Activated T-helper 1 cell treated with anti-CD3 and anti-CD28 coated beads, Interleukin-12 subunit alpha, Interleukin-12 subunit beta, Interleukin-2, Interleukin-4 antibody, amounts not matched to agents 30 ng/mL and 10 ng/mL and 1 ng/mL, durations not matched to agents 14 hours and 24 hours and 36 hours (primary cell): ENCODE results near the gene GDA. TPM values are rescaled to one million over a fixed set of nuclear protein-coding genes. Genes with fewer than 3 reads are reported as not detected.

ENCODE experiments used
- DNase-seq: peaks from one replicate; pipeline ENCODE4 v3.0.0; 2021; ENCODE audit warnings: low spot score
- H3K27ac Mint-ChIP-seq: one replicate; pipeline ENCODE4 v1.8.0; 2021; ENCODE audit warnings: mild to moderate bottlenecking, mixed read lengths
- H3K27me3 Mint-ChIP-seq: one replicate; pipeline ENCODE4 v1.8.0; 2022; ENCODE audit warnings: mild to moderate bottlenecking, moderate library complexity, mixed read lengths; ENCODE audit not compliant: insufficient read depth
- H3K36me3 Mint-ChIP-seq: one replicate; pipeline ENCODE4 v1.8.0; 2021; ENCODE audit warnings: low read depth, mixed read lengths
- H3K4me1 Mint-ChIP-seq: one replicate; pipeline ENCODE4 v1.8.0; 2021; ENCODE audit warnings: low read depth, mixed read lengths
- H3K4me3 Mint-ChIP-seq: one replicate; pipeline ENCODE4 v1.8.0; 2021; ENCODE audit warnings: mild to moderate bottlenecking, moderate library complexity, mixed read lengths
- H3K9me3 Mint-ChIP-seq: one replicate; pipeline ENCODE4 v1.8.0; 2021; ENCODE audit warnings: mixed read lengths
- intact Hi-C: fragments of 100-400 bp; cut with micrococcal nuclease; formaldehyde crosslinking; loops from one replicate; pipeline ENCODE4 v1.15.1; 2024
- total RNA-seq: library from RNA; stranded (reverse); gene quantifications from 2 replicates; pipeline ENCODE4 v1.2.3, GENCODE V29; 2022

Gene GDA
- total RNA-seq, 1 donor from 2014 or later, result not detected

DNA sequence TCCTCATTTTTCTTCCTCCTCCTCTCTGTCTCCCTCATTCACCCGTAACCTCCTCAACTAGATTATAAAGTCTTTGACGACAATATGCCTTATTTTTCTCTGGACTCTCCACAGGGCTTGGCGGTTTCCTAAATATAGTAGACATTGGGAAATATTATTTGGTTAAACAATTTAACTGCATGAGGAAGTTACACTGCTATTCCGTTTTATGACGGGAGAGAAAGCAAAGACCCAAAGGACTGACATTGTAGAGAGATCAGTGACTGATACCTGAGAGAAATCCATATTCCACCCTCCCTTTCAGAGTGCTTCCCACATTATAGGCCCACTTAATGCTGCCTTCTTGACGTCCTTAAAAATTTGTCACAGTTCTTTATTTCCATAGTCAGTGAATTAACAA, 51.2 kb downstream of the GDA start:
- peaks cover 4% of the 10 kb centered on the region for H3K27me3 Mint-ChIP-seq

DNA sequence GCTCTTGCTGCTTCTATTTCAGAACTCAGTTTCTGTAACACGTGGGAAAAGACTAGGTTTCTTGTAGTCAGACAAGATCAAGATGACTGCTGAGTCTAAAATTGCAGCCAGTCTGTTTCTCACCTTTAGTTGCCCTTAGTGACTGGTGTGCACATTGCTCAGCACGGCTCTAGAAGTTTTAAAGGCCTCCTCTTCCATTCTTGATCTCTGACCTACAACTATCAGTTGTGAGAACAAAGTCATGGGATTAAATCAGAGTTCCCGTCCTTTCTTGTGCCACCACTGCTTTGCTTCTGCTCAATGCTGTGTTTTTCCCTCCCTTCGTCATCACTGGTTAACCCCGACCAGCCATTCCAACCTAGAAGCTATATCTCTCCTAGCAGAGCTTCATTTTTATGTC, 52.8 kb downstream of the GDA start:
- DNase-seq, result no peak
- Mint-ChIP-seq H3K27me3 (peaks cover 2% of the 10 kb centered on the region), H3K4me3 (no peak overlapping the region), H3K36me3 (no peaks in the 10 kb centered on the region), H3K4me1 (no peaks in the 10 kb centered on the region), H3K9me3 (no peaks in the 10 kb centered on the region), H3K27ac (no peak overlapping the region)
- intact Hi-C loops, result loop anchor here (2.0 kb wide), 1 partner anchor 881 kb away; no protein-coding TSS in a partner anchor

More for the DNA sequence above, 51.2 kb downstream of the GDA start:
- Mint-ChIP-seq H3K4me3 (no peak overlapping the region), H3K36me3 (no peaks in the 10 kb centered on the region), H3K27ac (no peak overlapping the region), H3K4me1 (no peaks in the 10 kb centered on the region), H3K9me3 (no peaks in the 10 kb centered on the region)
- no peak for DNase-seq
- intact Hi-C loops, result no loop called here

DNA sequence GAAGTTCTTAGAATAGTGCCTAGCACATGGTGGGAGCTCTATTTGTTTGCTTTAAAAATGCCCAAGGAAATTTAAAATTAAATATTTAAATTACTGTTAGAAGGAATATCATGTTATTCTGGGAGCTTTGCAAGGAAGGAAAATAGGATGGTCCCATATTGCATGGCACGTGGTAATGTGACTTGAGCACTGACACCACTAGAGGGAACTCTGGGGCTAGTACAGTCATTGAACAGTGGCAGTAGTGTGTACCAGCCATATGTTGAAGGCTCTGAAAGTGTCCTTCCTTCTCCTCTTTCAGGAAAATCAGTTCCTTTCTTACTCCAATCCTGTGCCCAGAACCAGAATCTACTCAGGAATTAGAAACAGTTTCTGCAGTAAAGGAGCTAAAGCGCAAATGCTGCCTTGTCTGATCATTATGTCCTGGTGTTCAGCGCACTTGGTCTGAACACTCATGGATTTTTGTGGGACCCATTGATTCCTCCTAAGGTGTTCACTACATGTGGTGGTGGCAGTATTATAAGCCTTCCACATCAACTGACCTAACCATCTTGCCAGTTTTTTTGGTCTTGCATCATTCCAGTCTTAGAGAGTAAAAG, 54.1 kb downstream of the GDA start:
- no peak for DNase-seq

DNA sequence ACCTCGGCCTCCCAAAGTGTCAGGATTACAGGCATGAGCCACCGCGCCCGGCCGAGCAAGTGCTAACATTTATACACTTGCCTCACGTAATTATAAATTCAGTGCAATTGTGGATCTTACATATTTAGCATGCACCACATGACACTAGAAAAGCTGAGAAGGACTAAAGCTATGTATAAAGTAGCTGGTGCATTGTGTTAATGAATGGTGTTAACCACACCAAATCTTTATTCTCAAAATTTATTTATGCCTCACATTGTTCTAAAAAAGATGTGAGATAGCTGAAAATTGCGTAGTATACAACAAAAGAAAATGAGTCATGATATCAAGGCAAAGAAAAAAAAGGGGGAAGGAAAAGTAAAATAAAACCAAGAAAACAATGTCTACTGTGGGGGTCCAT, 54.8 kb downstream of the GDA start:
- intact Hi-C loops, result no loop called here
- Mint-ChIP-seq H3K27me3 (peaks cover 7% of the 10 kb centered on the region), H3K4me3 (no peak overlapping the region), H3K4me1 (no peaks in the 10 kb centered on the region), H3K36me3 (no peaks in the 10 kb centered on the region), H3K9me3 (no peaks in the 10 kb centered on the region), H3K27ac (no peak overlapping the region)
- no peak for DNase-seq

More for the DNA sequence above, 54.1 kb downstream of the GDA start:
- no peaks in the 10 kb centered on the region for H3K4me1 Mint-ChIP-seq
- no peak overlapping the region for H3K27ac Mint-ChIP-seq
- H3K9me3 Mint-ChIP-seq, result no peaks in the 10 kb centered on the region
- H3K4me3 Mint-ChIP-seq, result no peak overlapping the region
- intact Hi-C loops, result loop anchor here (1.0 to 2.0 kb wide), 2 partner anchors 70 to 879 kb away; no protein-coding TSS in a partner anchor
- peaks cover 3% of the 10 kb centered on the region for H3K27me3 Mint-ChIP-seq
- H3K36me3 Mint-ChIP-seq, result no peaks in the 10 kb centered on the region

DNA sequence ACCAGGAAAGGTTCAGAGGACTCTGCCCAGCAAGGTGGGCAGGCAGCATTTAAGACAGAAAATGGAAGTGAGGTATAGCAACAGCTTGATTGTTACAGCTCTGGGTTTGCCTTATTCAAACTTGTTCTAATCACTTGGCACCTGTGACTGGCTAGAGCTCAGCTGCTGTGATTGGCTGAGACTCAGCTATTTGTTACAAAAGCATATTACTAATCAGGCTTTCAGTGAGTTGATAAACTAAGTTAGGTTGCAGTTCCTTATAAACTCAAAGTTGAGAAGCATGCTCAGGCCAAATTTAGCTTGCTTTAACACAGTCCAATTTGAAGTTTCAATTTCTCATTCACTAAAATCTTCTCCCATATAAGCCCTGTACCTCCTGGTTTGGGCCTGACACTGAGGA, 56.3 kb downstream of the GDA start:
- no peak overlapping the region for H3K27ac Mint-ChIP-seq
- H3K36me3 Mint-ChIP-seq, result no peaks in the 10 kb centered on the region
- H3K4me1 Mint-ChIP-seq, result no peaks in the 10 kb centered on the region
- H3K4me3 Mint-ChIP-seq, result no peak overlapping the region
- peaks cover 10% of the 10 kb centered on the region for H3K27me3 Mint-ChIP-seq
- no peak for DNase-seq
- no peaks in the 10 kb centered on the region for H3K9me3 Mint-ChIP-seq
- intact Hi-C loops, result no loop called here

DNA sequence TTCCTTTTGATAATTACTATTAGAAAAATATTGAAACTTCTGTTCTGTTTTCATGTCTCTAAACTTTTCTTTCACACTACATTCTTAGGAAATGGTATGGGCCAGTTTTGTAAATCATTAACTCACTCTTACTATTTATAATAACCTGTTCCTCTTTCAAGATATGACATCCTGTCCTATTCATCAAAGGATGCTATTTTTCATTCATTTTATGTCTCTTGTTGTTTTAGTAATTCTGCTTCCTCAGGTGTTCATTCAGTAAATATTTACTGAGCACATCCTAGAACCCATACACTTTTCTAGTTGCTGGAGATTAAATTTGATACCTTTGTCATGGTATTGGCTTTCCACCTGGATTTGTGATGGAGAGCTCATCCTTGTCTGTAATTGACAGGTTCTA, 58.0 kb downstream of the GDA start:
- no peaks in the 10 kb centered on the region for H3K36me3 Mint-ChIP-seq
- H3K4me1 Mint-ChIP-seq, result no peaks in the 10 kb centered on the region
- no peak for DNase-seq
- H3K27ac Mint-ChIP-seq, result no peak overlapping the region
- no peak overlapping the region for H3K4me3 Mint-ChIP-seq
- H3K27me3 Mint-ChIP-seq, result peaks cover 13% of the 10 kb centered on the region
- H3K9me3 Mint-ChIP-seq, result no peaks in the 10 kb centered on the region
- intact Hi-C loops, result no loop called here

DNA sequence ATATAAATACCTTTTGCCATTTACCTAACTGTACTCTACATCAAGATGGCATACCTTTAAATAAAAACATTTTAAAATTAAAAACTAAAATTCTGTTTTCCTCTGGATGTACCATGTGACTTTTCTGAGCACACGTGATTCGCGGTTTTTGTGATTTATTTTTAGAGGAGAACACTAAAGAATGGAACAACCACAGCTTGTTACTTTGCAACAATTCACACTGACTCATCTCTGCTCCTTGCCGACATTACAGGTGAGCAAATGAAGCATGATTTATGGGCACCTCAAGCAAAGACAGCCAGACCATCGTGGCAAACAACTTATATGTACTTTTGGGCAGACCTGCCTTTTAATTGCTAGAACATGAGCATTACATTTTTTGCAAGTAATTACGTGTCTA, 61.3 kb downstream of the GDA start:
- intact Hi-C loops, result no loop called here

DNA sequence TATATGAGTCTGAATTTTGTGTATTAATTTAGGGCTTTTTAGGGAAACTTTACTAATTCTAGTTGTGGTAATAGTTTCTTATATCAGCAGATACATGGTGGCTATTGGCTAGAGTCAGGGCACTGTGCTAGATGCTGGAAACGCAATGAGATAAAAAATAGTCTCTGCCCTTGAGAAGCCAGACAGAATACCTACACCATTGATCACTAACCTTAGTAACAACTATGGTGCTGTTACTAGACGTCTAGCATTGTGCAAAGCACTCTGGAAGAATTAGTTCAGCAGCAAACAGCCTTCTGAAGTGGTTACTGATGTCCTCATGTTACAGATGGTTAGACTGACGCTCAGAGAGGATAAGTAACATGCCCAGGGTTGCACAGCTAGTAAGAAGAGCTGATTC, 61.8 kb downstream of the GDA start:
- DNase-seq, result no peak
- H3K4me1 Mint-ChIP-seq, result no peaks in the 10 kb centered on the region
- intact Hi-C loops, result no loop called here
- peaks cover 13% of the 10 kb centered on the region for H3K27me3 Mint-ChIP-seq
- H3K9me3 Mint-ChIP-seq, result no peaks in the 10 kb centered on the region
- no peak overlapping the region for H3K27ac Mint-ChIP-seq
- no peaks in the 10 kb centered on the region for H3K36me3 Mint-ChIP-seq
- no peak overlapping the region for H3K4me3 Mint-ChIP-seq

More for the DNA sequence above, 61.3 kb downstream of the GDA start:
- no peaks in the 10 kb centered on the region for H3K9me3 Mint-ChIP-seq
- peaks cover 13% of the 10 kb centered on the region for H3K27me3 Mint-ChIP-seq
- no peak for DNase-seq
- H3K4me1 Mint-ChIP-seq, result no peaks in the 10 kb centered on the region
- no peak overlapping the region for H3K27ac Mint-ChIP-seq
- no peak overlapping the region for H3K4me3 Mint-ChIP-seq
- H3K36me3 Mint-ChIP-seq, result no peaks in the 10 kb centered on the region

DNA sequence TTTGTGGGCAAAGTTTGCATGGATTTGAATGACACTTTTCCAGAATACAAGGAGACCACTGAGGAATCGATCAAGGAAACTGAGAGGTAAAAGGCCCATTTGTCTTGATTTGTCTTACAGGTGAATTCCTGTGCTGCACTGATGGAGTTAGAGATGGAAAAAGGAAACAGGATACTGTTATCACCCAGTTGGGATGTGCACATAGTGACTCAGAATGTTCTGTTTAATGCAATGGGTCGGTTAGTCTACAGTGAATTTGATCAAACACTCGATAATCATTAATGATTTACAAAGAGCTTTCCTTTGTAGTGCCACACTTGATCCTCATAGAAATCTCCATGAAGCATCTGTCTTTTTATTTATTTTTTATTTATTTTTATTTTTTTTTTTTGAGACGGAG, 64.7 kb downstream of the GDA start:
- H3K9me3 Mint-ChIP-seq, result no peaks in the 10 kb centered on the region
- DNase-seq, result no peak
- H3K36me3 Mint-ChIP-seq, result no peaks in the 10 kb centered on the region
- intact Hi-C loops, result no loop called here
- no peak overlapping the region for H3K4me3 Mint-ChIP-seq
- no peaks in the 10 kb centered on the region for H3K4me1 Mint-ChIP-seq
- H3K27me3 Mint-ChIP-seq, result peaks cover 8% of the 10 kb centered on the region
- no peak overlapping the region for H3K27ac Mint-ChIP-seq

DNA sequence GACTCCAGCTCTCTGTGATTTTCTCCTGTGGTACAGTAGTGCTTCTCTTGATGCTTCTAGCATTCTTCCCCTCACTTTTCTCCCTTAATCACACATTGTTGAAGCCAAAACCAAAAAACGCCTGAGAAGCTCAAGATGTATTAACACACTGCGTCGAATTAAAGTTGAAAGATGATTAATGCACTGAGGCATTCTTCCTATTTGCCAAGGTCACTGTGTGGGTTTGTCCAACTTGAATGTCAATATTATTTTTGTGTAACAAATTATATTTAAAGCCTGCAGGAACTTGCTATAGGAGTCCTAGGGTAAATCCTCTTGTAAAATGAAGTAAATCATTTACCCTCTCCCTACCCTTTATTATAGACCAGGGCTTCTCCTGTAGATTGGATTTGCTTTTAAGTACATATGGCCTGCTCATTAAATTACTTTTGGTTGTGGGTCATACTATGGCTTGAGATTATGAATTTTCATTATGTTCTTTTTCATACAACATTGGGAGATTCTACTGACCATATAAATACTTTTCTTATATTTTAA, 68.1 kb downstream of the GDA start:
- H3K4me3 Mint-ChIP-seq, result no peak overlapping the region
- intact Hi-C loops, result no loop called here
- no peak overlapping the region for H3K27ac Mint-ChIP-seq
- H3K9me3 Mint-ChIP-seq, result no peaks in the 10 kb centered on the region
- H3K4me1 Mint-ChIP-seq, result no peaks in the 10 kb centered on the region
- no peaks in the 10 kb centered on the region for H3K36me3 Mint-ChIP-seq
- H3K27me3 Mint-ChIP-seq, result peaks cover 3% of the 10 kb centered on the region
- DNase-seq, result no peak

DNA sequence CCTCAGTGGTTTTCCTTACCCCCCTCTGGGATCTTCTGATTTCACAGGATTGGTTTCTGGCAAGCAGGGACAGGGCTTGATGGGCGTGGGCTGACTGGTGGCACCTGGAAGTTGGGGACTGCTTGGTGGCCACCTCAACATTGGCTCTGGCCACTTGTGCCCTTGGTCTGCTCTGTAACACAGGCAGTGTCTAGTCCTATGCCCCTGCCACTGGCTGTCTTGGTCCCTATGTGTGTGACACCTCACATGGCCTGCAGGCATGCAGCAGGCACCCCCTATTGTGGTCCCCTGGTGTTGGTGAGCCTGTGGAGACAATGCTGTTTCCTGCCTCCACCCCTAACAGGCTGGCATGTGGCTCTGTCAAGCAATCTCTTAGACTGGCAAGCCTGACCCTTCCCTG, 71.3 kb downstream of the GDA start:
- intact Hi-C loops, result no loop called here
- H3K27ac Mint-ChIP-seq, result no peak overlapping the region

DNA sequence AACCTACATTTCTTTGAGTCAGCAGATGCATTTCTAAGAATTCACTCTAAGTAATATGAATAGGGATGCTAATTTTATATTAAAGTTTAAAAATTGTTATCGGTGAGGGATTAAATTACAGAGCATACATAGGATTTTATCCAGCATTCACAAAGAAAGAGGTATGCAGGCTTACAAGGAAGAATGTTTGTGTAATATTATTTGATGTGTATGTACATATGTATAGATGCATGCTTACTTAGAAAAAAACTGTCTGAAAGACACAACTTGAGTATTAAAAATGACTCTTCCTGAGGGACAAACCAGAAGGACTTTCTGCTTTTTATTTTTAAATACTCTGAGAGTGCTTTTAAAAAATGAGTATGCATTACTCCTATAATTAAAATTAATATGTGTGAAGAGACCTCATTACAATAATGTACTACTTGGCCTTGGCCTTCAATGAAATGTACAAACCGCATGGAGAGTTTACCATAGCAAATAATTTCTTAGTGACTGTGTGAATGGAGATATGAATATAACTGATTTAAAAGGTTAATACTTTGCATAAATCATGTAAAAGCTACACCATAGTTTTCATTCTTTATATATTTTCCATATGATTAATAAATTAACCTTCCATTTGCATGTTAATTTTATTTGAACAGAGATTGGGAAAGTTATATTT, 77.0 kb downstream of the GDA start:
- DNase-seq, result no peak
- no peak overlapping the region for H3K27ac Mint-ChIP-seq
- H3K4me3 Mint-ChIP-seq, result no peak overlapping the region
- no peaks in the 10 kb centered on the region for H3K4me1 Mint-ChIP-seq
- peaks cover 9% of the 10 kb centered on the region for H3K27me3 Mint-ChIP-seq
- no peaks in the 10 kb centered on the region for H3K9me3 Mint-ChIP-seq
- intact Hi-C loops, result no loop called here
- no peaks in the 10 kb centered on the region for H3K36me3 Mint-ChIP-seq

More for the DNA sequence above, 71.3 kb downstream of the GDA start:
- H3K27me3 Mint-ChIP-seq, result peaks cover 7% of the 10 kb centered on the region
- no peak overlapping the region for H3K4me3 Mint-ChIP-seq
- no peak for DNase-seq
- no peaks in the 10 kb centered on the region for H3K4me1 Mint-ChIP-seq
- H3K36me3 Mint-ChIP-seq, result no peaks in the 10 kb centered on the region
- no peaks in the 10 kb centered on the region for H3K9me3 Mint-ChIP-seq

DNA sequence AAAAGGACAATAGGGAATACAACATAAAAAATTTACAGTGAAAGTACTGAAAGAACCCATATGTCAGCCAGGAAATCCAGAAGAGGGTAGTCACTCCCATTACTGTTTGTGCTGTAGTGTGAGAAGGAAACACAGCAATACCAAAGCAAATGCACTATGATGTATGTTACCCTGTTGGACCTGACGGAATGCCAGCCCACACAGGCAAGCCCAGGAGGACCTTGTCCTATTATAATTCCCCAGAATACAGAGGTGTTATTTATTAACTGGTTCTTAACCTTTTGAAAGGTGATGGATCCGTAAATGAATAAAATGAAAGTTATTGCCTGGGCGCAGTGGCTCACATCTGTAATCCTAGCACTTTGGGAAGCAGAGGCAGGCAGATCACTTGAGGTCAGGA, 79.0 kb downstream of the GDA start:
- Mint-ChIP-seq H3K4me3 (no peak overlapping the region), H3K4me1 (no peaks in the 10 kb centered on the region), H3K27me3 (peaks cover 2% of the 10 kb centered on the region), H3K27ac (no peak overlapping the region), H3K9me3 (no peaks in the 10 kb centered on the region), H3K36me3 (no peaks in the 10 kb centered on the region)
- DNase-seq, result no peak
- intact Hi-C loops, result no loop called here
